HG03354 (cell line): ENCODE measurements around the gene JAG2.

ENCODE experiments used
- ATAC-seq: cut with Tn5 transposase; IDR thresholded peaks from one replicate; pipeline ENCODE4 v1.9.1; 2021; ENCODE audit warnings: mild to moderate bottlenecking; ENCODE audit not compliant: unreplicated experiment, poor library complexity, severe bottlenecking

JAG2 gene

DNA sequence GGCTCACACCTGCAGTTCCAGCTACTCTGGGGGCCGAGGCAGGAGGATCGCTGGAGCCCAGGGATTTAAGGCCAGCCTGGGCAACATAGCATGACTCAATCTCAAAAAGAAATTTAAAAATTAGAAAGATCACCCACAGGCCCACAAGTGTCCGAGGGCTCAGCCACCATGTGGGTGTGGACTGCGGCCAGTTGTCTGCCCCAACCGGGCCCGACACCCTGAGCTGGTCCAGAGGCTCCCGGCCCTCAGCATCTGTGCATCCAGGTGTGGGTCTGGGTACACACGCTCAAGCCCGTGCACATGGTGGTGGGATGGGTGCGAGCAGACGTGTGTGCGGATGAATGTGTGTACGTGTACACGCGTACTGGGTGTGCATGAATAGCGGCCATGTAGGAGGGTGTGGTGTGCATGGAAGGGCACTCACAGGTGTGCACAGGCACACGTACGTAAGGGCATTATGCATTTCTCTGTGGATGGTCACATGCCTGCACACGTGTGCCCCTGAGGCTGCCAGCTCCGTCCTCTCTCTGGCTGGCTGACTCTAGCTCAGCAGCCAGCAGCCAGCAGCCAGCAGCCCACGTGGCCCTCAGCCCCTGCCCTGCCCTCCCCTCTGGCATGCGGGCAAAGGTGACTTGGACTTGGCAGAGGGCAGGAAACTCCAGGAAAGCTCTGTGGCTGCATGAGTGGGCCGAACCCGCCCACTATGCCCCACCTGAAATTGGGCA is 35.8 kb upstream of the JAG2 start:
- no peak for ATAC-seq

GRCh38 chr14:105203701-105204100 is 35.1 kb upstream of the JAG2 start:
- ATAC-seq, result no peak

GRCh38 chr14:105203057-105203531 is 34.5 kb upstream of the JAG2 start:
- no peak for ATAC-seq

DNA sequence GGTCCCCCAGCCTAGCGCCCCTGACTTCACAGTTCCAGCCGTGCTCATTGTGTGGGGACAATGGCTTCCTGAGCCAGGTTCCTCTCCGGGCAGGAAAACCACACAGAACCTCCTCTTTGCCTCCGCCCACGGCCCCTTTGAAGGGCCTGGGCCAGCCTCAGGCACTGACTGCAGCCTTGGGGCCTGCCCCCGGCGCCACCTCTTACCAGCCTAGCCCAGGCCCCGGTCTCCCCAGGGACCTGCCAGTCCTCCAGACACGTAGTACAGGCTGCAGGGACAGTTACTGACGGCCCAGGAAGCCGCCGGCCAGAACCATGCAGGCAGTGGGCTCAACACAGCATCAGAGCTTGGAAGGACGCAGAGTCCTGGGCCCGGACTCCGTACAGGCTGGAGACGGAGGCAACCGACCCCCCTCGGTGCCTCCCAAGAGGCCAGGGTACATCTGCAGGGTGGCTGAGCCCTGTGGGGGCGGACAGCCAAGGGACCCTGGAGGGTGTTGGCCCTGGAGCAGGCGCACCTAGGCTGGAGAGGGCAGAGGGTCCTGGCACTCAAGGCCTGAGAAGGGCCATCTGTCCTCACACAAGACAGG is 33.4 kb upstream of the JAG2 start:
- ATAC-seq, result no peak

DNA sequence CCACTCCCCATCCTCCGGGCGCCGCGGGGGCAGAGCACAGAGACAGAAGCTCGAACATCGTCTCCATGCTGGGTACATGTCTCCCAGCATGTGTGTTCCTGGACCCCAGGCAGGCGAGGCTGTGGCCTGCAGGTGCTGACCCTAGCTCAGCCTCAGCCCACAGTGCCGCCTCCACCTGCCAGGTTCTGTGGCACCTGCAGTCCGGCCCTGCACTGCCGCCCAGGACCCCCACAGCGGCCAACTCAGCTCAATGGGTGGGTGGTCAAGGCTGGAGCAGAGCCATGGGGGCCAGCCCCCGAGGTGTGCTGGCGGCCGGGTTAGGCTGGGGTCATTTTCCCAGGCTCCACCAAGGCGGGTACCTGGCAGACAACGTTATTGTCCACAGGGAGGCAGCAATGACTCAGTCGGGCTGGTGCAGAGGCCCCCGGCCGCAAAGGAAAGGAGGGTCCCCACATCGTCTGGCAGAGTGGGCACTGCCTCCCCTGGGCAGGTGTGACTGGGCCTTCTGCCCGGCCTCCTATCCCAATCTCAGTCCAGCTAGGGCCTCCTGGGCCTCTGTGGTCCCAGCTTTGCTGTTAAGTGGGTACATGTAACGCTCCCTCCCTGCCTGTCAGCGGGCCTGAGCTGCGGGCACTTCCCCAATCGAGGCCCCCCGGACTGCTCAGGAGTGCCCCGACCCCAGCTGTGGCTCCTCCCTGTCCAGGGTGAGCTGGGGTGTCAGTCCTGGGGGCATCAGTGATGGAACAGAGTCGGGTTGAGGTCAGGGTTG is 32.8 kb upstream of the JAG2 start:
- no peak for ATAC-seq

- ATAC-seq, result no peak
Observed at GRCh38 chr14:105200641-105201040, 32.1 kb upstream of the JAG2 start.

- no peak for ATAC-seq
Observed at GRCh38 chr14:105200074-105200473, 31.5 kb upstream of the JAG2 start.

DNA sequence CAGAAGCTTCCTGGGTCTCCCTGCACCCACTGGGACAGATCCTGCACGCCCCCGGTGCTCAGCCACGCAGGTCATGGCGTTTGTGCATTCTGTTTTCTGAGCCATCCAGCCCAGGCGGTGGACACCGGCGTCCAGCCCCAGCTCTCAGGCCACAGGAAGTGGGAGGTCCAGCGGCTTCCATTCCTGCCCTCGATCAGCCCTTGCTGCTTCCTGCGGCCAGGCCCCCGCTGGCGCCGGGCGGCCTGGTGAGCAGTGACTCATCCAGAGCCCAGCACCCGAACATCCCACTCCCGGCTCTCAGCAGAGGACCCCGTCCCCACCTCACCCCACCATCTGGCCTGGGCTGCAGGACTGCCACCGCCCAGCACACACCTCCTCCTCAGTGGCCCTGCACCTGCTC is 30.5 kb upstream of the JAG2 start:
- no peak for ATAC-seq

GRCh38 chr14:105198588-105198987 is 30.0 kb upstream of the JAG2 start:
- ATAC-seq, result no peak

- ATAC-seq, result no peak
Observed at GRCh38 chr14:105197211-105197641, 28.6 kb upstream of the JAG2 start.

- ATAC-seq, result no peak
Observed at GRCh38 chr14:105196265-105196960, 27.8 kb upstream of the JAG2 start.

- ATAC-seq, result no peak
Observed at GRCh38 chr14:105195522-105196264, 27.1 kb upstream of the JAG2 start.

DNA sequence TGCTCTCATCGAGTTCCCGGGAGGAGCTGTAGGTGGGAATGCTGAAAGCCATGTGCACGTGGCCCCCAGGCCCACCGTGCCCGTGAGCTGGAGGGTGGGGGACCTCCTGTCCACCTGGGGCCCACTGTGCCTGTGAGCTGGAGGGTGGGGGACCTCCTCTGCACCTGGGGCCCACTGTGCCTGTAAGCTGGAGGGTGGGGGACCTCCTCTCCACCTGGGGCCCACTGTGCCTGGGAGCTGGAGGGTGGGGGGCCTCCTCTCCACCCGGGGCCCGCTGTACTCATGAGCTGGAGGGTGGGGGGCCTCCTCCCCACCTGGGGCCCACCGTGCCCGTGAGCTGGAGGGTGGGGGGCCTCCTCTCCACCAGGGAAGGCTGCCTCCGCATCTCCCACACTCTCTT is 26.5 kb upstream of the JAG2 start:
- ATAC-seq, result no peak

- ATAC-seq, result no peak
Observed at GRCh38 chr14:105193916-105194782, 25.6 kb upstream of the JAG2 start.

DNA sequence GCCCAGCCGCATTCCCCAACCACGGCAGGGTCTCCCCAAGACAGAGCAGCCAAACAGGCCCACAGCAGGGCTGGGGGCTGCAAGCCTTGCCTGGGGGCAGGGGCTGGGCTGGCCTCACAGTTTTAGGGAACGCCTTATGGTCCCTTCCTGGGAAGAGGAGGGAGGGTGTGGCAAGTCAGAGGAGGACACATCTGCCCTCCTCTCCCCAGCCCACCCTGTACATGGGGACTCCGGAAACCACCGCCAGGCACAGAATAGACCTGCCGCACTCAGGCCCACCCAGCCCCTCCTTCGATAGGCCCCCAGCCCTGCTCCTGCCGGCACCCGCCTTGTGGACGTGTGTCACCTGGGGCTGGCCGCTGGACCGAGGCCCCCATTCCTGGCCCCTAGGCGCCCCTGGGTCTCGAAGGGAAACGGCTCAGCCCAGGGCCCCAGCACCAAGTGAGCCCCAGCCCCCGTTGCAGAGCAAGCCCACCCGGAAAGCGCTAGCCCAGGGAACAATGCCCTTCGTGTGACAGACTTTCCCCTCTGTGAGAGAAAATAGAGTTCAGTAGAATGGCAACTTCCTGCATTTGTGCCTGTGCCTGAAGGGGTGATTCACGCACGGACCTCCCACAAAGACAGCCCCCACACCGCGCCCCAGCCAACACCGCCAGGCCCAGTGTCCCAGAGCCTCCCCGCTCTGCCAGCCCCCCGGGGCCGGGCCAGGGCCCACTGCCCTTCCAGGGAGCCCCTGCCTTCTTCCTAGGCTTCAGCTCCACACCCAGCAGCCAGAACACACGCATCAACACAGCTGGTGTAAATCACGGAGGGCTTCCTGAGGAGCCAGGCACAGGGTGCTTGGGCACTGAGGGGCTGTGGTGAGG is 24.5 kb upstream of the JAG2 start:
- no peak for ATAC-seq

GRCh38 chr14:105187935-105188524 is 19.5 kb upstream of the JAG2 start:
- no peak for ATAC-seq

- ATAC-seq, result no peak
Observed at GRCh38 chr14:105187116-105187515, 18.5 kb upstream of the JAG2 start.
